HL-60/S4 treated with retinoic acid at 250 ng/mL for 4 days and 3 days (cell line): ENCODE results near the gene ANAPC10.
"Not testable (repeated sequence)": the region's sequence is repeated elsewhere in the genome, so short reads cannot be mapped to it uniquely, and the experiment has no call there.

Source experiments
- in situ Hi-C: fragments of 300-500 bp; cut with MboI; formaldehyde crosslinking; loops from 2 replicates; pipeline ENCODE4 v1.7.0; 2022; ENCODE audit warnings: low sequenced_read_pairs

Gene ANAPC10

GRCh38 chr4:145012841-145013240 lies 85.2 kb downstream of the ANAPC10 start:
- in situ Hi-C loops = no loop called here

GRCh38 chr4:145011636-145012035 lies 86.4 kb downstream of the ANAPC10 start:
- in situ Hi-C loops = no loop called here

DNA sequence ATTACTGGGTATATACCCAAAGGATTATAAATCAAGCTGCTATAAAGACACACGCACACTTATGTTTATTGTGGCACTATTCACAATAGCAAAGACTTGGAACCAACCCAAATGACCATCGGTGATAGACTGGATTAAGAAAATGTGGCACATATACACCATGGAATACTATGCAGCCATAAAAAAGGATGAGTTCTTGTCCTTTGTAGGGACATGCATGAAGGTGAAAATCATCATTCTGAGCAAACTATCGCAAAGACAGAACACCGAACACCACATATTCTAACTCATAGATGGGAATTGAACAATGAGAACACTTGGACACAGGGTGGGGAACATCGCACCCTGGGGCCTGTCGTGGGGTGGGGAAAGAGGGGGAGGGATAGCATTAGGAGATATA lies 87.7 kb downstream of the ANAPC10 start:
- in situ Hi-C loops = not testable (repeated sequence)

GRCh38 chr4:145003675-145004074 lies 94.3 kb downstream of the ANAPC10 start:
- in situ Hi-C loops = no loop called here

DNA sequence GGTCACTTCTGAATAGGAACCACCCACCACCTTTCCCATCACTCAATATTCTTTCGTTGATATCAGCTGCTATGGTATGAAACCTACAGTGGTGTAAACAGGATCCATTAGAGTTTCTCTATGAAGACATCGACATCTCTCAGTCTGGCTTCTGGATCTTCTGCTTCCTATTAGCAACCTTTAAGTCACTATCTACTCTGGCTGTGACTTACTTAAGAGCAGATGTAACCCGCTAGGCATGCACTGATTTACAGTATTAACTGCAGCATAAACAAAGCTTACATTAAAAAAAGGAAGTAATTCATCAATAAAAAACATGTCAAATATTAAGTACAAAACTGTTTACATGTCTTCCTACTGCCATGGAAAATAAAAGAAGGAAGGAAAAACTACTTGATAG lies 96.4 kb downstream of the ANAPC10 start:
- in situ Hi-C loops = no loop called here

GRCh38 chr4:145000656-145001055 lies 97.3 kb downstream of the ANAPC10 start:
- in situ Hi-C loops = not testable (repeated sequence)

GRCh38 chr4:144989306-144989705 lies 108.7 kb downstream of the ANAPC10 start:
- in situ Hi-C loops = no loop called here

DNA sequence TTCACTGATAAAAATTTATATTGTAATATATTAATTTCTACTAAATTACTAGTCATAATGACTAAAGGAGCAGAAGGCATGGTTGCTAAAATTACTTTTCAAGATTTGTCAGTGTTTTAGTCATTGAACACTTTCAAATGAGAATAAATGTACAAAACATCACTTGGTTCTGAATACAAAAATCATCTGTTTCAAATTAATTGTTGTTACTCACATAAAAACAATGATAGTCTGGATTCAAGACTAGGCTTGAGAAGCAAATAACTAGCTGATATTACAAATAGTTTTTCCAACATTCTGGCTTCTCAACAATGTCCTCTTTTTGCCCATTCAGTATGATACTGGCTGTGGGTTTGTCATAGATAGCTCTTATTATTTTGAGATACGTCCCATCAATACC lies 112.5 kb downstream of the ANAPC10 start:
- in situ Hi-C loops = no loop called here

GRCh38 chr4:144985014-144985413 lies 113.0 kb downstream of the ANAPC10 start:
- in situ Hi-C loops = no loop called here

GRCh38 chr4:144984241-144984640 lies 113.8 kb downstream of the ANAPC10 start:
- in situ Hi-C loops = no loop called here

- in situ Hi-C loops = no loop called here
Measured at GRCh38 chr4:144975718-144976117, 122.3 kb downstream of the ANAPC10 start.

- in situ Hi-C loops = no loop called here
Measured at GRCh38 chr4:144970597-144970996, 127.4 kb downstream of the ANAPC10 start.

- in situ Hi-C loops = no loop called here
Measured at GRCh38 chr4:144969821-144970220, 128.2 kb downstream of the ANAPC10 start.

DNA sequence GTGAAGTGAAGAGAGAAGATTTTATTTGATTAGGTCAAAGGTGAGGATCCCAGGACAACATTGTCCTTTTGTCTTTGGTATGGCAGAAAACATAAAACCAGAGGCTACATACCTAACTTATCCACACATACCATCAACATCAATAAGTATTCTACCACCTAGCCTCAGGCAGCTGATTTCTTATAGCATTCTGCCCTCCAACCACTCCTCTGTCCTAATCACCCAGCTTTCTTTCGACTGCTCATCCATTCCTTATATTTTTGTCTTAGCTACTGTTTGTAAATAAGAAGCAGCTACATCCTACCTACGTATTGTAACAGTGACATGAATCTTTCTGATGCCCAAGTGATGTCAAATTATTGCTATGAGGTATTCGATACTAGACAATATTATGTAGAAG lies 129.4 kb downstream of the ANAPC10 start:
- in situ Hi-C loops = no loop called here

- in situ Hi-C loops = no loop called here
Measured at GRCh38 chr4:144967161-144967560, 130.8 kb downstream of the ANAPC10 start.

DNA sequence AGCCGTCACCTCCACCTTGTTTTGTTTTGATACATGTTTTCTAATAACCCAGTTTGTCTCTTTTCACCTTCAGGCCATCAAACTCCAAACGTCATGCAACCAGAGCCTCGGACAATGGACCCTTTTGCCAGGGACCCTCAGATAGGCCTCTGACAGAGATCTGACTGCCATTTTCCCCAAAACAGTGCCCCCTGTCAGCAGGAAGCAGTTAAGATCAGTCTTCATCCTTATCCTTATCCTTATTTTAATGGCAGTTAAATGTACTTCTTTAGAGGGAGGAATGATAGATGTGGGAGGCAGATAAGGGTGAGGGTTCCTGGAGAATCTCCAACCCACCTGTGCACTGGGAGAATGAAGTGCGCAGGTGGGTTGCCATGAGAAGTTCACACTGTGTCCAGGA lies 135.7 kb downstream of the ANAPC10 start:
- in situ Hi-C loops = no loop called here

- in situ Hi-C loops = no loop called here
Measured at GRCh38 chr4:144955104-144955503, 142.9 kb downstream of the ANAPC10 start.

- in situ Hi-C loops = no loop called here
Measured at GRCh38 chr4:144954230-144954629, 143.8 kb downstream of the ANAPC10 start.

GRCh38 chr4:144948421-144948820 lies 149.6 kb downstream of the ANAPC10 start:
- in situ Hi-C loops = no loop called here

- in situ Hi-C loops = no loop called here
Measured at GRCh38 chr4:144948009-144948408, 150.0 kb downstream of the ANAPC10 start.
